Stimulated activated CD4-positive, alpha-beta T cell treated with anti-CD3 and anti-CD28 coated beads, Interleukin-4, amount 100 ng/mL, for 1 hour (primary cell): ENCODE data around the gene RUNX2.

Experiments used
- DNase-seq: peaks from one replicate; pipeline ENCODE4 v3.0.0-alpha.2; 2020

Gene RUNX2

DNA sequence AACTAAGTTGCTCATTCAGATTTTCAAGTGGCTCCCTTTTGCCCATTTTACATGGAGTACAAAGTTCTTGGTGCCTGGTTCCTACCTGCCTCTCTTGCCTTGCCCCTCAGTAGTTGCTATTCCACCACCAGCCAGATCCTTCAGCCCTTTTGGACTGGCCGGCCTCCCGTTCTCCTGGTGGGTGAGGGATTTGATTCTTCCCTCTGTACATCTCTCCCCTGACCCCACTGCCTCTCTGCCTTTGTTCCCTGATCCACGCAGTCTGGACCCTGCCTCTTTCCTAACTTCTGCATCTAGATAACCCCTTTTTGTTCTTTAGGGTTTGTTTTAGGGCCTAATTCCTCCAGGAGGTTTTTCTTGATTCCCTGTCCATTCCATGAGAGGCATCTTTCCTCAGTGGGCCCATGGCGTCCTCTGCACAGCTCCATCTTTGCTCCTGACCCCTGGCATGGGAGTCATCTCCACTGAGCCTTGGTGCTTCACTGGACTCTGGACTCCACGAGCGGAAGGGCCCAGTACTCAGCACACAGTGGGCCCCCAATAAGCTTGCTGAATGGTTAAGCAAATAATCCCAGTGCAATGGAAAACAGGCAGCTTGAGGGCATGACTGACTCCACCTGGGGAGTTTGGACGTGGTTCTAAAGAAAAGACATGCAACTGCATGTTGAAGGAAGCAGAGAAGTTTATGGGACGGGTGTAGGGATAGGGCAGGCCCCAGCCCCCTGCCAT, 358.9 kb downstream of the RUNX2 start:
- no peak for DNase-seq

DNA sequence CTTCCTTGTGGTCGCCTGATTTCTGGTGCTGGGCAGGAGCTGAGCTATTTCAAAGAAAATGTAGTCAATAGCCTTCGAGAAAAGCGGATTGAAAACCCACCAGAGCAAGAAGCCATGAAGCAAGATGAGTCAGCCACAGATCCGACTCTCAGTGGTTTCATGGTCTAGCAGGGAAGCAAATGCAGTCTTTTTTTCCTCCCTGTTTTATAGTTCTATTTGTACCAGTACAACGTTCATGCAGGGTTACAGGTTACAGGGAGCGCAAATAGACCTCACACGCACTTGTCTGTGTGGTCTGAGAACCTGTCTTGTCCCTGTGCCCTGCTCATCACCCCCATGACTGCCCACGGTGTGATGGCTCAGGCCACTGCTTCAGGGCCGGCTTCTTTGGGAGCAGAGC, 359.4 kb downstream of the RUNX2 start:
- DNase-seq = no peak

DNA sequence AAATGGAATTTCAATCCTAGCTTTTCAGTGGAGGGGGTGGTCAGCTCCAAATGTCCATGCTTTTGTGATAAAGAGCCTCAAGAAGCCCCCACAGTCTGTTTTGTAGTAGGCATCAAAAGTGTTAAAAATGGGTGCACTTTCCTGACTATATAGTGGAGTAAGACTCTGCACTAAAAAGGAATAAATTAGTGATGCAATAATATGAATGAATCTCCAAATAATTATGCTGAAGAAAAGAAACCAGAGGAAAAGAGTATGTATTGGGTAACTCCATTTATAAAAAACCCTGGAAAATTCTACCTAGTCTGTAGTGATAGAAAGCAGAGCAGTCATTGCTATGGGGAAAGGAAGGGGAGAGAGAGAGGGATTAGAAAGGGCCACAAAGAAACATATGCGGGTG, 360.1 kb downstream of the RUNX2 start:
- DNase-seq = no peak

DNA sequence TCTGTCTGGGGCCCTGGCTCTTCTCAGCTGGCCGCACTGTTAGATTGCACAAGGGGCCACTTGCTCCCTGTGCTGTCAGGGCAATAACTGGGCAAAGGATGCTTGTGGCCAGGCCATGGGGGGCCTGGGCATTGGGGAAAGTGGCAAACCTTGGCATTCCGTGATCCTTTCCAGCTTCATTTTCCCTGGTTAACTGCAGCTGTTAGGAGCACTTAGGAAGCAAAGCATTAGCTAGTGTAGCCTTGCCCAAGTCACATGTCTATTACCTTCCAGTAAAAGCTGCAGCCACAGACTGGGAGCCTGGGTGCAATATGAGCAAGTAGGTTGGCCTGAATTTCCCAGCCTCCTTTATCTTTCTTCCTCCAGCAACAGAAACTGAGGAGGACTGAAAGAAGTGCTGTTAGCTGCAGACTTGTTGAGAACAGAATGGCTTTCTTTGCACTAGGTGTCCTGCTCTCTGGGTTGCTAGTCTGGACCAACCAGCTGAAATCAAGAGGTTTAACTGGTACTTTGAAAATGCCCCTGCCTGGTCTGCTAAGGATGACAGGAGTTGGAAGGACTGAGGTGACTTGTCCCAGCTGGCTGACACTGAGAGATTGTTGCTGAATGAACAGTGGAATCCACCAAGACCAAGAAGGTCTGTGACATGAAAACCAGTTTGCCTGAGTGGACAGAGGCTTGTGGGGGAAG, 361.9 kb downstream of the RUNX2 start:
- no peak for DNase-seq

DNA sequence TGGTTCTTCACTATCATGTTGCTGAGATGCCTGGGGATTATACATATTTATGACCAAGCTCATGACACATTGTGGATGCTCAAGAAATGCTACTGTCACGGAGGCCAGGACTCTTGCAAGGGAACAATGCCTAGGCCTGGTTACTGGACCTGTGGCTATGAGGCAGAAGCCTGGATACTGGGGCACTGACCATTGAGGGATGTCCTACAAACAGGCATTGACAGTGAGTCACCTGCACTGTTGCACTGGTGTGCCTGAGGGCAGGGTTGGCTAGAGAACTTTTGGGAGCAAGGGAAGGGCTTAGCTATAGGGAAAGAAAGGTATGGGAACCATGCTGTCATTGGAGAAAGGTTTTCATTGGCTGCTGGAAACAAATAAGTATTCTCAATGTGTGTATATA, 362.7 kb downstream of the RUNX2 start:
- no peak for DNase-seq

DNA sequence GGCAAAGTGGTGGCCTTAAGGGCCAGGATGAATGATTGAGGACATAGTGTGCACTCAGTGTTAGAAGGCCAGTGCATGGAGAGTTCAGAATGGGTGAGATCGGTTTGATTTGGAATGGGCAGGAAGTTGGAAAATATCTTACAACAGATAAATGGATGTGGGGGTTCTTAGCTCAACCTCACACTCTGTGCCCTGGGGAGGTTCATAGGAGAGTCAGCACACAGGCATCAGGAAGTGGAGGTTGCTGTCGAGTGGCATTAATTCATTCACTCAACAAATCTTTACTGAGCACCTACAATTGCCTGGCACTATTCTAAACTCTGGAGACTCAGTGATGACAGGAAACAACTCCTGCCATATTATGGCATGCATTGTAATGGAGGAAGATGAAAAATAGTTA, 363.3 kb downstream of the RUNX2 start:
- DNase-seq = no peak

DNA sequence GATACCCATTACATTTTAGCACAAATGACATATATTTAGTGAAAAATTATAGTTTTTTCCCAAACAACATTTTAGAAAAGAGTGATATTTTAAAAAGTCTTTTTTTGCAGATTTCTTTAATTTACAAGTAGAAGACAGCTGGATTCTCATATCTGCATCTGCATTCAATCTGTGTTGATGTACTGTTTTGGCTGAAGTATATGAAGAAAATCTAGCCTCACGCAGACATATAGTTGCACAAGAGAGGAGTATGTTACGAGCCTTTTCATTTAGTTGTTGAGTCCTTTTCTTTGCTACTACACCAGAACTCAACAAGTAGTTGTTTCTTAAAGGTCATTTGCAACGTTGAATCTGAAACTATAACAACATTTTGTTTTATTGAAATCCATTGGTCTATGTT, 363.9 kb downstream of the RUNX2 start:
- DNase-seq = no peak

DNA sequence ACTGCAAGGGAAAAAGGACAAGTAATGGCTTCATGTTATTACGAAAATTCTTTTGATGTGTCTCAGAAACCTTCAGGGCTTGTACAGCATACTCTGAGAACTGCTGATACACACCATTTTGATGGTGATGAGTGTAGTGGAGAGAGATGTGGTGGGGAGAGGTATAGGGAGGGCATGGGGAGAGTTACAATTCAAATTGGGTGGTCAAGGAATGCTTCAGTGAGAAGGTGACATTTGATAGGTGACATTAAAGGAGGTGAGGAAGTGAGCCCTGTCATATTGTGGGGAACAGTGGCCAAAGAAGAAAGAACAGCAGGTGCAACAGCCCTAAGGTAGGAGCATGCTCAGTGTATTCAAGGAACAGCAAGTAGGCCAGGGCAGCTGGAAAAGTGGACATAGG, 368.6 kb downstream of the RUNX2 start:
- no peak for DNase-seq

DNA sequence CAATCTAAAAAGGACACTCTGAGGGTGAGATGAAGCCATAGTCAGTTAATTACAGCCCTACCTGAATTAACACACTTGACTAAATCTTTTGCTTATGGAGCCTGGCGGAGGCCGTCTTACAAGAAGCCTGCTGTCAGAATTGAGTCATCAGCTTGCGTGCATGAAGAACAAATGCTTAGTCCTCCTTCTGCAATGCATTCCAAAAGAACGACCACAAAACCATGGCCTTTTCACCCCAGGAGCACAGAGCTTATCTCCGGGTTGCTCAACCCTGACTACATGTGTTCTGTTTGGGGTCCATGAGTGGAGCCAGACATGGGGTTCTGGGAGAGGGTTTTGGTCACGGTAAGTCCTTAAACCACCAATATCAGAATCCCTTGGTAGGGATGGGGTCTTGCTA, 369.5 kb downstream of the RUNX2 start:
- no peak for DNase-seq

DNA sequence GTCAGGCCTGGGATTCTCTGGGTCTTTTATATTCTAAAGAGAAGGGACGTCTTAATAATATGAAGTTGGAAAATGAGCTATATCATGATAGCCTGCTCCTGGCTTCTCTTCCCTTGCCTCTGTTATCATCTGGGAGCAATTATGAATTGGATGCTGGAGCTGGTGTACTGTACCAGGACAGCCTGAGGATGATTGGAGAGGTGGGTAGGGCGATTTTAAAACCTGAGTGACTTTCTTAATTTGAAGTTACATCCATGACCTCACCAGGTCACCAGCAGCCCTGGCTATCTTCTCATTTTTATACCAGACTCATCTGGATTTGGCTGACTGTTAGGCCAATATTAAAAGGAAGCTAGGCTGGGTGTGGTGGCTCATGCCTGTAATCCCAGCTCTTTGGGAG, 369.9 kb downstream of the RUNX2 start:
- DNase-seq = no peak

DNA sequence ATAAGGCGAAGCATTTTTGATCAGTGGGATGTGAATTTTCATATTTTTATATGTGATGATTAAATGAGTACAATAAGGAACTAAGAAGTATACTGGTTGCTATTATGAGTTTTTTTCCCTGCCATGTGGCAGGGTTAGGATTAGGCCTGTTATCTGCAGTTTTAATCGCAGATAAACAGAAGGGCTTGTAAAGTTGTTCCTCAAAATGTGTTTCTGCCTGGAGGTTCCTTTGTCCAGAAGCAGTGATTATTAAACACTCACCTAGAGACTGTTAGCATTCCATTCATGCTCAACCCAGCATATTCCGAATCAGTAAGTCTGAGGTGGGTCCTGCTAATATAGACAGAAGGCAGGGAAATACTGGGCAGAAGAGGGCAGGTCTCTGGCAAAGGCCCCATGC, 371.5 kb downstream of the RUNX2 start:
- no peak for DNase-seq

DNA sequence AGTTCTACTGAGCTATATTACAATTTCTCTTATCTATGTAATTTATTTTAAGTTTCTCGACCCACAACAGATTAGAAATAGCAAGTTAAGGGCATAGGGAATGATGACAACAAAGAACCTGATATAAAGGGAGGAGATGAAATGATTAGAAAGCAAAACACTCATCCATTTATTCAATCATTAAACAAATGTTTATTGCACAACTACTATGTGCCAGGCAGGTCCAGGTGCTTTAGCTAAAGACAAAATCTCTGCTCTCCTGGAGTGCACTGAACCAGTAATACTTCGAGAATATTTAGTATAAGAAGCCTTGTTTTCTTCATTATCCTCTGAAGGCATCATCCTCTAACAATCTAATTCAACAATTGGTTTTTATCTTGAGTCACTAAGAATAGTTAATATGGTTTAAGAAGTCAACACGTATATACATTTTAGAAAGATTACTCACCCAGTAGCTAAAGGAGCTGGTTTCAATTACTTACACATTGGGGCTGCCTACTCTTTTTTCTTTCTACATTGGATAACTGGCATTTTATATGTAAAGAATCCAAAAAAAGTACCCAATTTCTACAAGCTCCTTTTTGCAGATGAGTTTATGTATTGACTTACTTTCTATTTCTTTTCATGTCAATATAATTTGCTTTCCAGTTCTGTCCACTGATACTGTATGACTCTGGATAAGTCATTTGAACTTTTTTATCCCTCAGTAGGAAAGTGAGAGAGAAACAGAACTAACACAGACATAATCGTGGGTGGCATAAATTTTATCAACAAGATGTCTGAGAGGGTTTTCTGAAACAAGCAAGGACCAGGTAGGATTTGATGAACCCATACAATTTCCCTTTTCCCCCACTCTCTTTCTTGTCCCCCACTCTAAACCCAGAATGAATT, 375.0 kb downstream of the RUNX2 start:
- no peak for DNase-seq

DNA sequence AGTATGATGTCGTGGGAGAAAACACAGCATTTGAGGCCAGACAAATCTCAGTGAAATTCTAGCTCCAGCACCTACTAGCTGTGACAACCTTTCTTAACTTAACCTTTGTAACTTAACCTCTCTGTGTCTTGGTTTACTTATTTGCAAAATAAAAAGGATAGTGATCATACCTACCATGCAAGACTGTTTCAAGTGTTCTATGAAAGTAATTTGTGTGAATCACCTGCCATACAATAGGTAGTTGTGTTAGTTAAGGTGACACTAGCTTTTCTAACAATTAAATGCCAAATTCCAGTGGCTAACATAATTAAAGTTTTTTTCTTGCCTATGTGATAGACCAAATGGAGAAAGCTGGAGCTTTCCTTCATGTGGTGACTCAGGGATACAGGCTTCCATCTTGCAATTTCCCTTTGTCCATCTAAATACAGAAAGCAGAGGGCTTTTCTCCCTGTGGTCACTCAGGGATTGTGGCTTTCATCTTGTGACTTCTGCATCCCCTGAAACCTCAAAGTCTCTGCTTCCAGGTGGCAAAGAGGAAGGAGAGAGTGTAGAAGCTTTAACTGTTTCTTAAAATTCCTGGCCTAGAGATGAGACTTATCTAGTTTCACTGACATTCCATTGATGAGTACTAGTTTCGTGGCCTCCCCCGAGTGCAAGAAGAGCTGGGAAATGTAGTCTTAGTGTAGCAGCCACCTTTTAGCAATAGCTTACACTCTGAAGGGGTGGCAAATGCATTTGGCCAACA, 376.1 kb downstream of the RUNX2 start:
- DNase-seq = no peak

DNA sequence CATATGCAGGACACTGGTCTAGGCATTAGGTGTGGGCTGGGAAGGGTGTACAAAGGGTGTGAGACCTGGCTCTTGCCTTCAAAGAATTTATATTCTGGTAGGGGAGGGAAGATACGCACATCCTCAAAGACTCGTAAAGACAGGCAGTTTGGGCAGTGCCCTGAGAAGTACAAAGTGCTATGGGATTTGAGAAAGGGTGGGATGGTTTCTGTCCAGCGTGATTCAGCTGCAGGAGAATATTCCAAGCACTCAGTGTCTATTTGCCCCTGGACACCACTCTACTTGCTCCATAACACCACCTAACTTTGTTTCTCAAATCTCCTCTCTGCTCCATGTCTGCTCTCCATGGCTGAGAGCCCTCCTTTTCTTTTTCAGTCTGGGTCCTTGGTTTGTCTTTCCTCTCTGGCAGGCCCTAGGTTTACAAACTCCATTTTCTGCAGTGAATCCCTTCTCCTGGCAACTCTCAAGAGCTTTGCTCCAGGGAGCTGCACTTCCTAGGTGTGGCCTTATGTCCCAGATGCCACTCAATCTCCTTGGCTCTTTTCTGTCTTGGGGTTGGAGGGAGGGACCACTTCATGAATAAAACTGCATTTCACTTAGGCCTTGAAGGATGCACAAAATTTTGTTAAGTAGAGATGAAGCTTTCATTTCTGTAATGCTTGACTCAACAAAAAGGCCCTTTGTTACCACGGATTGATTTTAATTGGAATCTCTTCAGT, 377.2 kb downstream of the RUNX2 start:
- DNase-seq = no peak

DNA sequence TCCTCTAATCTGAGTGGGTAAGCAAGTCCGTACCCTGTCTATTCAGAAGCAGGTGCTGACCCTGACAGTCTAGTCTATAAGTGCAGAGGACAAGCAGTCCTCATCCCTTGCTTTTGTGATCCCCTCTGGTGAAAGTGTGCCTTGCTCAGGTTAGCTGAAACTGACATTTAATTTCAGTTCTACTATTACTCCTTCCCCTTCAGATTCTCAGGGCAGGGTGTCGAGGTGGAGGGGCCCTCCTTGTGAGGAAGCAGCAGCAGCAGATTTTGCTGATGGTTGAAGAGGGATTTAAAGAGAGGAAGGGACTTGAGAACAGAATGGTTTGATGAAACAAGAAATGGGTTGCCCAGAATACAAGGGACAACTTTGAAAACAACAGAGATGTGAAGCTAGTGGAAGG, 378.2 kb downstream of the RUNX2 start:
- no peak for DNase-seq

DNA sequence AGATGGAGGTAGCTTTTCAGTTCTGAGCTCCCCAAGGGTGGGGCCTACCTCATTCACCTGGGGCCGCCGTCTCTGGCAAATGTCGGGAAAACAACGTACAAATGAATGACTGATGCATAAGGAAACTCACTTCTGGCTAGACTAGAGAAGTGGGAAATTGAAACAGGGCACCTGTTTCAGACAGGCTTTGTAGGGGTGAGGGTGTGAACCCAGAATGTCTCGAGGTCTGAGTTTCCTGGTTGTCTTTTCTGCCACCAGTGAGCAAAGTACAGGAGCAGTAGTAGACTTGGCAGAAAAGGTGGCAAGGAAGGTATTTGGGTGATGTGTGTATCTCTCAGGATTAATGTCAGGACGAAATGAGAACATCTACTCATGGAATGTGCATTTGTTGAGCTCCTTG, 379.0 kb downstream of the RUNX2 start:
- DNase-seq = no peak

DNA sequence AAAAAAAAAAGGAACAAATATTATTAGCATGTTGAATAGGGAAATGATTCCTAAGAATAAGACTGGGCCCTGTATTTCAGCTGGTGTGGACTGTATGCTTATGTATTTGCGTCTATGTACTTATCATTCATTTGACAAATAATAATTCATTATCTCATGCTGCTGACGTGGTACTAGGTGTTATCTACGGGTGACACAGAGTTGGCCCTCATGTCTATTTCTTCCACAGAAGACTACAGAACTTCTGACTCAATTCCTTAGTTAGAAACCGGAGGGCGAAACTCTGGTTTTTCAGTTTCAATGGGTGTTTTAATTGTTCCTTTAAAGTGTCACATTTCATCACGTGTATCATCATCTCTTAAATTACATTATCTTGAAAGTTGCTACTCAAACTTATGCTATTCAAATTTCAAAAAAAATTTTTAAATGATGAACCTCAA, 381.7 kb downstream of the RUNX2 start:
- DNase-seq = no peak

DNA sequence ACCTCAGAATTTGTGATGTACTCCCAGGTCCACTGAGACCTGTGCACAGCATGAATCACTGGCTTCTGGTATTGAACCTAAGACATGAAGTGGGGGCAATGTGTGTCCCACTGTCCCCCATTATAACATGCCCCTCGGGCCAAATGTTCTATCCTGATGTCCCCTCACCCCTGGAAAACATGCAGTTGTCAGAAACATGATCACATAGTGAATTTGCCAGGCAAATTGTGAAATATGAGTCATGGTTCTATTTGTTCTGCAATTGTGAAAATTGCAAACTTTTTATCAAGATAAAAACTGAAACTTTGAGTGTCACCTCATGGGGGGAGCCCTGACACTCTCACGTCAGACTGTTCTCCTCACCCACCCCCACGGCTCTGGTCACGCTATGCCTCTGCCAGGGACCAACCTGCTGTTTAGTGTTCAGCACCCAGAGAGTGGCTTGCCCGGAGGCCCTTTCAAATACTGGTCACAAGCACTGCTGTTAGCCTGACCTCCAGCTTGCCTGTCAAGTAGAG, 382.2 kb downstream of the RUNX2 start:
- DNase-seq = peak; percentile 86

DNA sequence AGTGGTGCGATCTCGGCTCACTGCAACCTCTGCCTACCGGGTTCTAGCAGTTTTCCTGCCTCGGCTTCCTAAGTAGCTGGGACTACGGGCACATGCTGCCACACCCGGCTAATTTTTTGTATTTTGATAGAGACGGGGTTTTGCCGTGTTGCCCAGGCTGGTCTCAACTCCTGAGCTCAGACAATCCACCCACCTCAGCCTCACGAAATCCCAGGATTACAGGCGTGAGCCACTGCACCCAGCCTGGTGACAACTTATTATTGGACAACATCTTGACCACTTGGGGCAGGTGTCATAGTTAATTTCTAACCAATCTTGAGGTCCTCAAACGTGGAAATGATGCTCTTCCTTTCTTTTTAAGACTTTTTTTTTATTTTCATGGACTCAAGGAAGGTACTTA, 383.9 kb downstream of the RUNX2 start:
- DNase-seq = no peak

DNA sequence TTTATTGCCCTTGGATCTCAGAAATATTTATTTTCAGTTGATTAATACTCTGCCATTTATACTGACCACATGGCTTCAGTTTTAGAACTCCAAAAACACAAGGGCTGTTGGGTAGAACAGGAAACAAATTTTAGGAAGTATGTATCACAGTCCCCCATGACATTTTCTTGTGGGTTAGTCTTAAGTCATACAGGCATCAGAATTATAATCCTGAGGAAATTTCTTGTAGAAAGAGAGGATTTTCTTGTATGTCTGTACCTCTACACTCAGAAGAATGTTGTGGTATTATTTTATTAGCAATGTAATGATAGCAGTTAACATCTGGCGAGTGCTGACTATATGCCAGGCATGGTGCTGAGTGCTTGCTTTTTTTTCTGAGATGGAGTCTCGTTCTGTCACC, 384.7 kb downstream of the RUNX2 start:
- no peak for DNase-seq
